AG10803 (cell line): ENCODE results near the gene TBC1D17.
A peak's percentile ranks its signal among the peaks of the same experiment; 100 is the strongest.

Experiments used
- DNase-seq: peaks from one replicate; pipeline ENCODE4 v3.0.0; 2010; ENCODE audit warnings: low read depth
- H3K4me3 ChIP-seq: 2 replicates; pipeline ENCODE4 v1.5.1; 2011; ENCODE audit warnings: mild to moderate bottlenecking, low read length, control low read depth
- TF ChIP-seq, protein P1 (sequence below): conservative IDR thresholded peaks from 2 replicates; pipeline ENCODE4 v1.5.1; 2011; ENCODE audit warnings: mild to moderate bottlenecking, low read length, control low read depth, inconsistent platforms

The TBC1D17 gene

GRCh38 chr19:49884760-49885159 is 7.3 kb downstream of the TBC1D17 start:
- TF ChIP-seq, protein P1, sequence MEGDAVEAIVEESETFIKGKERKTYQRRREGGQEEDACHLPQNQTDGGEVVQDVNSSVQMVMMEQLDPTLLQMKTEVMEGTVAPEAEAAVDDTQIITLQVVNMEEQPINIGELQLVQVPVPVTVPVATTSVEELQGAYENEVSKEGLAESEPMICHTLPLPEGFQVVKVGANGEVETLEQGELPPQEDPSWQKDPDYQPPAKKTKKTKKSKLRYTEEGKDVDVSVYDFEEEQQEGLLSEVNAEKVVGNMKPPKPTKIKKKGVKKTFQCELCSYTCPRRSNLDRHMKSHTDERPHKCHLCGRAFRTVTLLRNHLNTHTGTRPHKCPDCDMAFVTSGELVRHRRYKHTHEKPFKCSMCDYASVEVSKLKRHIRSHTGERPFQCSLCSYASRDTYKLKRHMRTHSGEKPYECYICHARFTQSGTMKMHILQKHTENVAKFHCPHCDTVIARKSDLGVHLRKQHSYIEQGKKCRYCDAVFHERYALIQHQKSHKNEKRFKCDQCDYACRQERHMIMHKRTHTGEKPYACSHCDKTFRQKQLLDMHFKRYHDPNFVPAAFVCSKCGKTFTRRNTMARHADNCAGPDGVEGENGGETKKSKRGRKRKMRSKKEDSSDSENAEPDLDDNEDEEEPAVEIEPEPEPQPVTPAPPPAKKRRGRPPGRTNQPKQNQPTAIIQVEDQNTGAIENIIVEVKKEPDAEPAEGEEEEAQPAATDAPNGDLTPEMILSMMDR, result no peak
- DNase-seq, result no peak
- no peak overlapping the region for H3K4me3 ChIP-seq

DNA sequence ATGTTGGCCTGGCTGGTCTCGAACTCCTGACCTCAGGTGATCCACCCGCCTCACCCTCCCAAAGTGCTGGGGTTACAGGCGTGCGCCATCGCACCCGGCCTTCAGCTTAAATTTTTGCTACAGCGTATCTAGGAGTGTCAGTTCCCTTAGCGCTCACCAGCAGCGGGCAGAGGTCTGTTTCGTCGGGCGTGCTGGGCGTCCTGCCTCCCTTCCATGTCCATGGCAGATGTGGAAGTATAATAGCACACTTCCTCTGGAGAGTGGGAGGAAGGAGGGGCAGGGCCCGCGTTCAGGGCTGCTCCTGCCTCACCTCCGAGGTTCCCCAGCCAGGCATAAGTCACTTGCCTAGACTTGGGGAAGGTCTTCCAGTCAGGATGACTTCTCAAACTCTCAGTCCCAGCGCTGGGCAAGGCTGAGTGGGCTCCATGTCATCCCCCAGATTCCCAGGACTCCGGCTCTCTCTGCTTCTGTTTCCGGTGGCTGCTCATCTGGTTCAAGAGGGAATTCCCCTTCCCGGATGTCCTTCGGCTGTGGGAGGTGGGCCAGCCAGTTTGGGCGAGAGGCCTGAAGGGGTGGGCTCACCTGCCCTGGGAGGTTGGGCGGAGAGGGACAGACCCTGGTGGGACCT is 9.6 kb downstream of the TBC1D17 start:
- H3K4me3 ChIP-seq, result no peak overlapping the region
- TF ChIP-seq, protein P1, result no peak
- no peak for DNase-seq

- no peak for DNase-seq
- TF ChIP-seq, protein P1, result no peak
- H3K4me3 ChIP-seq, result no peak overlapping the region
Measured at GRCh38 chr19:49887665-49888509, 10.4 kb downstream of the TBC1D17 start.

GRCh38 chr19:49888510-49888824 is 11.0 kb downstream of the TBC1D17 start:
- TF ChIP-seq, protein P1, result no peak
- no peak for DNase-seq
- no peak overlapping the region for H3K4me3 ChIP-seq

DNA sequence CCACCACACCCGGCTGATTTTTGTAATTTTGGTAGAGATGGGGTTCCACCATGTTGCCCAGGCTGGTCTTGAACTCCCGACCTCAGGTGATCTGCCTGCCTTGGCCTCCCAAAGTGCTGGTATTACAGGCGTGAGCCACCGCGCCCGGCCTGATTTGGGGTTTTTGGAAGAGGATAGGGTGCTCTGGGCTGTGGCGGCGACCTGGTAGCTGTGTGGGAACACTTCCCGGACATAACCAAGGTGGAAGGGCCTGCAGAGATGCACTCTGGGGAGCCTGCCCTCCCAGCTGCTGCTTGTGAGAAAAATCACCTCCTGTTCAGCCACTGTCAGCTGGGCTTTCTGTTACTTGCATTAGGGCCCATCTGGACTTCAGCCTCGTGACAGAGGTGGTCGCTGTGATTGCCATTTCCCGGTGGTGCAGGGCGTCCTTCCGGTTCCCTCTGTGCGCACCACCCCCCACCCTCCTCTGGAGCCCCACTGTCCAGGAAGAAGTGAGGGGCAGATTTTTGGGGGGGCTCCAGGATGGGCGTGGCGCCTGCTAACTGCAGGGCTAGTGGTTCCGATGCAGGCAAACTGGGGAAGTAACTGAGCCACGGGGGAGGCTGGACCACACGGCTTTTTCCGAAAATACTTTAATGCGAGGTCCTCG is 11.7 kb downstream of the TBC1D17 start:
- TF ChIP-seq, protein P1, result no peak
- no peak for DNase-seq
- no peak overlapping the region for H3K4me3 ChIP-seq

DNA sequence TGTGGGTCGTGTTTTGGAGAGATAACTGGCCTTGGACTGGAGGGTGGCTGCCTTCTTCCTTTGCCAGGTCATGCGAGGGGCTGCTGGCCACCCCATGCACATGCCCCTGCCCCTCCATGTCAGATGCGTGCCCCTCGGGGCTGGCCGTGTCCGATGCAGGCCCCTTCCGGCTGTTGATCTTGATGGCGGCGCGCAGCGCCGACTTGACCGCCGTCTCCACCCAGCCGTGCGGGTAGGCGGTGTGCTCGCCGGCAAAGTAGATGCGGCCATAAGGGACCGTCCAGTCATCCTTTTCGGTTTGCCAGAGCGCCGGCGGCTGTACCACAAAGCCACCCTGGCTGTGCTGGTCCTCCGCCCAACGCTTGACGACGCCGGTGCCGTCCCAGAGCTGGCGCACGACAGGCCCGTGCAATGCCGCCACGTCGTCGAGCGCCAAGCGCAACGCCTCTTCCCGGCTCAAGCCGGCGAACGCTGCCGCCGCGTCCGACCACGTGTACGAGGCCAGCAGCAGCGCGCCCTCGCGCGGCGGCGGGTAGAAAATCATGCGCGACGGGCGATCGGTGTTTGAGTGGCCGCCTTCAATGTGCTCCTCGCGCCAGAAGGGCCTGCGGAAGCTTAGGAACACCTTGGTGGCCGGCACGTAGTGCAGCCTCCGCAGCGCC is 12.3 kb downstream of the TBC1D17 start:
- TF ChIP-seq, protein P1, result peak; percentile 57
- H3K4me3 ChIP-seq, result no peak overlapping the region
- peak; percentile 60 for DNase-seq
